Vagina (tissue), 2 donors: Measurements from ENCODE around the gene SIVA1.
"Not testable (repeated sequence)": the region's sequence is repeated elsewhere in the genome, so short reads cannot be mapped to it uniquely, and the experiment has no call there.

Source experiments
- CTCF ChIP-seq, 3 experiments: fragments of 450-650 bp in 2 of 3; fragments of 200-600 bp in 1 of 3; sonication (generic) in 1 of 3; IDR thresholded peaks; one replicate each; pipeline ENCODE4 v1.5.1; 2017 to 2019; ENCODE audit warnings: antibody characterized with exemption in 3 of 3, mild to moderate bottlenecking in 2 of 3, moderate library complexity in 2 of 3
- POLR2AphosphoS5 ChIP-seq, 2 donors: sonication (generic); formaldehyde crosslinking; IDR thresholded peaks; one replicate each; pipeline ENCODE4 v1.9.0; 2017; ENCODE audit warnings: antibody characterized with exemption in 2 of 2, mild to moderate bottlenecking in 2 of 2, low read depth in 1 of 2; ENCODE audit not compliant: insufficient read depth in 1 of 2

- not testable (repeated sequence) for TF ChIP-seq CTCF (IDR thresholded peaks at IDR 0.05); POLR2AphosphoS5 (IDR thresholded peaks at IDR 0.05; ENCODE audit: insufficient read depth in 1 of 2, low read depth in 1 of 2)
These were observed 23.6 kb upstream of the SIVA1 start for GRCh38 chr14:104729176-104729834.
